Measurements from ENCODE around the gene SNCG.
"Not testable (repeated sequence)": the region's sequence is repeated elsewhere in the genome, so short reads cannot be mapped to it uniquely, and the experiment has no call there.

Gene SNCG

DNA sequence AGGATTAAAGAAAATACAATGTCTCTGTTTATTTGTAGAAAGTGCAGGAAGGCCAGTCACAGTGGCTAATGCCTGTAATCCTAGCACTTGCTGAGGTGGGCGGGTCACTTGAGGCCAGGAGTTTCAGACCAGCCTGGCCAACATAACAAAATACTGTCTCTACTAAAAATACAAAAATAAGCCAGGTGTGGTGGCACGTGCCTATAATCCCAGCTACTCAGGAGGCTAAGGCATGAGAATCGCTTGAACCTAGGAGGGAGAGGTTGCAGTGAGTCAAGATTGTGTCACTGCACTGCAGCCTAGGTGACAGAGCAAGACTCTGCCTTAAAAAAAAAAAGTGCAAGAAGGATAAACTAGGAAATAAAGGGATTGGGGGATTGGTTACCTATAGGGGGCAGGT is 20.1 kb downstream of the SNCG start:
- not testable (repeated sequence) for DNase-seq (ENCODE audit: low spot score)

DNA sequence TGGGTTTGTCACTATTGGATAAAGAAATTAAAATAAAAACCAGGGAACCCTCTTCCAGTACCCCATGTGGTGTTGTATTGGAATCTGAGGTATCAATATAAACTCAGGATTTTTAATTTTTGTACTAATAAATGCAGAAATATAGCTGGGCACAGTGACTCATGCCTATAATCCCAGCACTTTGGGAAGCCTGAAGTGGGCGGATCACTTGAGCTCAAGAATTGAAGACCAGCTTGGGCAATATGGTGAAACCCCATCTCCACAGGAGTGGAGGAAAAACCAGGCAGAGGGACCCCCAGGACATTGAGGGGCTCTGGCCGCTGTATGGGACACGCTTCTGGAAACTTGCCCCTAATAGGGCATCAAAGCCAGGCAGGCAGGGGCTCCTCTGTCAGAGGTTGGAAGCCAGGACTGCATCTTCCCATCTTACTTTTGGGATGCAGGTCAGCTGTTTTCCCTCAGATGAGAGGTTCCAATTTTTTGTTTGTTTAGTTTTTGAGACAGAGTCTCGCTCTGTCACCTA is 21.0 kb downstream of the SNCG start:
- no peak for DNase-seq (ENCODE audit: low spot score)

DNA sequence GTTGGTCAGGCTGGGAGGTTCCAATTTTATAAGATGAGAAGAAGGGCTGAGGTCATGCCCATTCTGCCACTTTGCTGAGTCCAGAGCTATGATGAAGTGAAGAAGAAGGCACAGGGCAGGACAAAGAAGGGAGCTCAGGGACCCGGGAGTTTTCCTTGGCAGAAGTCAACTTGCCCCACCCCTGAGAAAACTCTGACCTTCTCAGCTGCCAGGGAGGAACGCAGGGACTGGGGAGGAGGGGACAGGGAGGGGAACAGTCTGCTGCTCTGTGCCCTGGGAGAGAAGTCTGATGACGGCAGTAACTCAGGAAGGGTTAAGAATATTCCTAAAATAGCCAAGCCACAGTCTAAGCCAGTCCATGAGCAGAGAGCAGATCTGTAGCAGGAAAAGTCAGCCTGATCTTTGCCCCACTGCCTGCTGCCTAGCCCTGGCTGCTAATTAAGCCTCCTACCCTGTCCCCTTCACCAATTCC is 21.6 kb downstream of the SNCG start:
- DNase-seq (ENCODE audit: low spot score), result no peak

DNA sequence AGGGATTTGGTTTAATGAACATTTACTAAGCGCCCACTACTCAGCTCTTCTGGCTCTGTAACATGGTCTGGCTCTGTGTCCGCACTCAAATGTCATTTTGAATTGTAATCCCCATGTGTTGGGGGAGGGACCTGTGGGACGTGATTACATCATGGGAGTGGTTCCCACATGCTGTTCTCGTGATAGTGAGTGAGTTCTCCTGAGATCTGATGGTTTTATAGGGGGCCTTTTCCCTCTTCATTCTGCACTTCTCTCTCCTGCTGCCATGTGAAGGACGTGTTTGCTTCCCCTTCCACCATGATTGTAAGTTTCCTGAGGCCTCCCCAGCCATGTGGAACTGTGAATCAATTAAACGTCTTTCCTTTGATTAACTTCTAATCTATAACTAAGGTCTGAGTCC is 22.6 kb downstream of the SNCG start:
- not testable (repeated sequence) for DNase-seq (ENCODE audit: low spot score)

GRCh38 chr10:86981716-86982115 is 23.3 kb downstream of the SNCG start:
- DNase-seq (ENCODE audit: low spot score), result no peak

DNA sequence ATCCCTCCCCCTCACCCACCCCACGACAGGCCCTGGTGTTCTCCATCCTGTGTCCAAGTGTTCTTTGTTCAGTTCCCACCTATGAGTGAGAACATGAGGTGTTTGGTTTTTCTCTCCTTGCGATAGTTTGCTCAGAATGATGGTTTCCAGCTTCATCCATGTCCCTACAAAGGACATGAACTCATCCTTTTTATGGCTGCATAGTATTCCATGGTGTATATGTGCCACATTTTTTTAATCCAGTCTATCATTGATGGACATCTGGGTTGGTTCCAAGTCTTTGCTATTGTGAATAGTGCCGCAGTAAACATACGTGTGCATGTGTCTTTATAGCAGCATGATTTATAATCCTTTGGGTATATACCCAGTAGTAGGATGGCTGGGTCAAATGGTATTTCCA is 26.1 kb downstream of the SNCG start:
- DNase-seq (ENCODE audit: low spot score), result not testable (repeated sequence)

GRCh38 chr10:86988520-86988919 is 30.1 kb downstream of the SNCG start:
- DNase-seq (ENCODE audit: low spot score), result no peak

- DNase-seq (ENCODE audit: low spot score), result not testable (repeated sequence)
Measured at GRCh38 chr10:86991362-86991761, 33.0 kb downstream of the SNCG start.

DNA sequence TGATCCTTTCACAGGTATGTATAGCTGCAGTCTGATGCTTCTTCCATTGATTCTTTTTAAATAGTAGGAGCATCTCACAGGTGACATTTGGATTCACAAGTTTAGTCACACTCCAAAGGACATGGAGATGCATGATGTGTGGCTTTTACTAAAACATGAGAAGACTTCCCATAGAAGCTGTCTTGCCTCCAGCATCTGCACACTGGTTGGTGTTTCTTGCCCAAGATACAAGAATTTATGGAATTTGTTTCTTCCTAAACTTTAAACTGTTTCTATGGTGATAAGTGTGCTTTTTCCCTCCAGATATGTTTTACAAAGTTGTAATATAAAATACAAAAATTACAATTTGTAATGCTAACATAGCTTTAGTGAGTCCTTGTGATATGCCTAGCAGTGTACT is 34.1 kb downstream of the SNCG start:
- no peak for DNase-seq (ENCODE audit: low spot score)

- no peak for DNase-seq (ENCODE audit: low spot score)
Measured at GRCh38 chr10:86992929-86993328, 34.5 kb downstream of the SNCG start.

- not testable (repeated sequence) for DNase-seq (ENCODE audit: low spot score)
Measured at GRCh38 chr10:86999802-87000403, 41.5 kb downstream of the SNCG start.

DNA sequence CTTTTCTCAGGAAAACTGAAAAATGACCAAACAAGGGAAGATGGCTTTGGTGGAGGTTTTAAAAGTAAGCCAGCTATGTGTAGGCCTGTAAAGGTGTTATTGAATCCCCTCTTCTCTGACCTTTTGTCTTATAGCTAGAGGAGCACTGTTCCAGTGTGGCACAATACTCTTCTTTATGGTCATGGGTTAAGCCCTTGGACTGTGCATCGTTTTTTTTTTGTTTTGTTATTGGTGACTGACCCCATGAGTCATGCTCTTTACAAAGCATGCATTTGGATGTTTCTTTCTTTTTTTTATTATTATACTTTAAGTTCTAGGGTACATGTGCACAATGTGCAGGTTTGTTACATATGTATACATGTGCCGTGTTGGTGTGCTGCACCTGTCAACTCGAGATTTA is 42.1 kb downstream of the SNCG start:
- DNase-seq (ENCODE audit: low spot score), result no peak

DNA sequence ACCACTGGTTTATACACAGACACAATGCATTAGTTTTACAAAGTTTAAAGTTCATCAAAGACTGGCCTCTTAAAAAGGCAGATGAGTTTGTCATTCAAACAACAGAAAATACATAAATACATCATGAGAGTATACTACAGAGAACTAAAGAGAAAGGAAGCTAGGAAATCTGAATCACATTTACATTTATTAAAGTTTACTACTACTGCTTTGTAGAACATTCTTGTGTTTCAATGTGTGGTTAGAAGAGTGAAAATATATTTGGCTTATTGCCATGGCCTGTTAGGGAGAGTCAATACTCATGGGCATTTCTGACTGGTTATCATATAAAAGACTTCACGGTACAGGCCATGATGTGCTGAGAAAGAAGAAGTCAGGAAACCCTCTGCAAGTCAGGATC is 48.7 kb downstream of the SNCG start:
- not testable (repeated sequence) for DNase-seq (ENCODE audit: low spot score)

- DNase-seq (ENCODE audit: low spot score), result not testable (repeated sequence)
Measured at GRCh38 chr10:87007674-87008073, 49.3 kb downstream of the SNCG start.

- DNase-seq (ENCODE audit: low spot score), result not testable (repeated sequence)
Measured at GRCh38 chr10:87008303-87008702, 49.9 kb downstream of the SNCG start.

GRCh38 chr10:87009134-87009696 is 50.8 kb downstream of the SNCG start:
- DNase-seq (ENCODE audit: low spot score), result not testable (repeated sequence)
